Measurements from ENCODE around the gene ATP5F1B. TPM values are rescaled to one million over a fixed set of nuclear protein-coding genes. Genes with fewer than 3 reads are reported as not detected.

Gene ATP5F1B
- total RNA-seq, 1 donor = 449 TPM

DNA sequence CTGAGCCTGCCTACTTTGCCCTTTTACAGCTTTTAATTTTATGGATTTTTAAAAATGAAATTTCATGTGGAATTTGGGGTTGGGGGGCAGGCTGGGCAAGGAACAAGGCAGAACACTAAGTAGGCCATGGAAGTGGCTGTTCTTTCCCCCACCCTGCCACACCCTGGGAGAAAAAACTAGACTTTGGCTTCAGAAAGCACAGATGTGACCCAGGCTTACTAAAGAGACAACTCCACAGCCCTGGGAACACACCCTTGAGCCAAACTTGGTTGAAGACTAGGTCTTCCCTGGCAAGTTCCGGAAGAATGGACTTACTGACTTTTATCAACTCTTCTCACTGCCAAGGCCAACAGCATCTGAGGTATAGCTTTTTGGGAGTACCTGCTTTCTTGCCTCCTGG, 56.0 kb downstream of the ATP5F1B start:
- TF ChIP-seq, protein P1, sequence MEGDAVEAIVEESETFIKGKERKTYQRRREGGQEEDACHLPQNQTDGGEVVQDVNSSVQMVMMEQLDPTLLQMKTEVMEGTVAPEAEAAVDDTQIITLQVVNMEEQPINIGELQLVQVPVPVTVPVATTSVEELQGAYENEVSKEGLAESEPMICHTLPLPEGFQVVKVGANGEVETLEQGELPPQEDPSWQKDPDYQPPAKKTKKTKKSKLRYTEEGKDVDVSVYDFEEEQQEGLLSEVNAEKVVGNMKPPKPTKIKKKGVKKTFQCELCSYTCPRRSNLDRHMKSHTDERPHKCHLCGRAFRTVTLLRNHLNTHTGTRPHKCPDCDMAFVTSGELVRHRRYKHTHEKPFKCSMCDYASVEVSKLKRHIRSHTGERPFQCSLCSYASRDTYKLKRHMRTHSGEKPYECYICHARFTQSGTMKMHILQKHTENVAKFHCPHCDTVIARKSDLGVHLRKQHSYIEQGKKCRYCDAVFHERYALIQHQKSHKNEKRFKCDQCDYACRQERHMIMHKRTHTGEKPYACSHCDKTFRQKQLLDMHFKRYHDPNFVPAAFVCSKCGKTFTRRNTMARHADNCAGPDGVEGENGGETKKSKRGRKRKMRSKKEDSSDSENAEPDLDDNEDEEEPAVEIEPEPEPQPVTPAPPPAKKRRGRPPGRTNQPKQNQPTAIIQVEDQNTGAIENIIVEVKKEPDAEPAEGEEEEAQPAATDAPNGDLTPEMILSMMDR (IDR thresholded peaks at IDR 0.05; ENCODE audit: insufficient read depth, low read depth, low read length) = no peak
- no peak overlapping the region for H3K4me3 ChIP-seq (ENCODE audit: low read depth, low read length)
- no peak for DNase-seq (ENCODE audit: low read depth)

Small RNA genes lying within 50 kb of the gene (small RNA-seq; reads per million reads assigned to genes)
- gene RN7SL809P (not detected), gene RNU6-343P (not detected), gene SNORD59A (4,871 reads per million, percentile 100 among the genes with 10 or more reads in this experiment)

Other genes starting within 250 kb of the ATP5F1B start
- 7.1 and 7.8 TPM in 2 replicates for gene TIMELESS, start 196.6 kb downstream of the ATP5F1B start, total RNA-seq
- not detected in 2 replicates for gene MIP, start 191.3 kb downstream of the ATP5F1B start, total RNA-seq
- gene SPRYD4, start 177.4 kb downstream of the ATP5F1B start, total RNA-seq = 2.3 and 3.0 TPM in 2 replicates
- under 0.01 TPM in 1 of 2 replicates, not detected in the other for gene GLS2, start 157.8 kb downstream of the ATP5F1B start, total RNA-seq
- gene RBMS2, start 124.2 kb downstream of the ATP5F1B start, total RNA-seq = 21.9 and 32.8 TPM in 2 replicates
- 44.8 and 57.9 TPM in 2 replicates for gene BAZ2A, start 15.7 kb downstream of the ATP5F1B start, total RNA-seq
- gene PTGES3, start 42.3 kb upstream of the ATP5F1B start, total RNA-seq = 62.5 and 96.7 TPM in 2 replicates
- 656 and 670 TPM in 2 replicates for gene NACA, start 79.3 kb upstream of the ATP5F1B start, total RNA-seq
- gene PRIM1, start 106.3 kb upstream of the ATP5F1B start, total RNA-seq = 6.4 and 10.8 TPM in 2 replicates
- gene HSD17B6, start 117.3 kb upstream of the ATP5F1B start, total RNA-seq = 3.5 and 4.2 TPM in 2 replicates

Measured in fibroblast of villous mesenchyme (primary cell).